Measurements from ENCODE around the gene FAM110C. TPM values are rescaled to one million over a fixed set of nuclear protein-coding genes. Genes with fewer than 3 reads are reported as not detected.
"Not testable (repeated sequence)": the region's sequence is repeated elsewhere in the genome, so short reads cannot be mapped to it uniquely, and the experiment has no call there.

Gene FAM110C
- total RNA-seq, 4 donors from 2014 or later = 0.51 to 13.2 (median 8.5) TPM

GRCh38 chr2:23283-23682 is 23.0 kb downstream of the FAM110C start:
- H3K36me3 ChIP-seq = no peaks in the 10 kb centered on the region
- H3K27ac ChIP-seq = no peak overlapping the region
- no peak for DNase-seq
- no peak for TF ChIP-seq CTCF (IDR thresholded peaks at IDR 0.05)
- no peak for TF ChIP-seq POLR2A (IDR thresholded peaks at IDR 0.05)
- no peaks in the 10 kb centered on the region for H3K9me3 ChIP-seq
- no peak overlapping the region for H3K4me3 ChIP-seq
- intact Hi-C loops (cut with DNase I; ENCODE audit: low total_unique reads) = no loop called here
- no peaks in the 10 kb centered on the region for H3K4me1 ChIP-seq
- H3K27me3 ChIP-seq = no peaks in the 10 kb centered on the region

- intact Hi-C loops (cut with DNase I; ENCODE audit: low total_unique reads); DNase-seq: not testable (repeated sequence)
These were observed 24.1 kb downstream of the FAM110C start for GRCh38 chr2:22244-22643.

GRCh38 chr2:20259-20658 is 26.0 kb downstream of the FAM110C start:
- H3K9me3 ChIP-seq; H3K4me1 ChIP-seq; DNase-seq; H3K4me3 ChIP-seq; H3K27me3 ChIP-seq; intact Hi-C loops (cut with DNase I; ENCODE audit: low total_unique reads); H3K36me3 ChIP-seq: not testable (repeated sequence)
- peak overlapping the region in 1 of 2 donors; percentile 25 for H3K27ac ChIP-seq

More at GRCh38 chr2:22244-22643, 24.1 kb downstream of the FAM110C start:
- H3K27me3 ChIP-seq, H3K4me3 ChIP-seq, H3K36me3 ChIP-seq, H3K4me1 ChIP-seq, H3K9me3 ChIP-seq, H3K27ac ChIP-seq: not testable (repeated sequence)

- Histone ChIP-seq H3K27me3 (no peaks in the 10 kb centered on the region), H3K4me3 (no peak overlapping the region), H3K9me3 (no peaks in the 10 kb centered on the region), H3K36me3 (no peaks in the 10 kb centered on the region), H3K27ac (peak overlapping the region in 1 of 2 donors; percentile 25), H3K4me1 (no peaks in the 10 kb centered on the region)
- no peak for TF ChIP-seq POLR2A (IDR thresholded peaks at IDR 0.05)
- no peak for TF ChIP-seq CTCF (IDR thresholded peaks at IDR 0.05)
- DNase-seq = no peak
- intact Hi-C loops (cut with DNase I; ENCODE audit: low total_unique reads) = no loop called here
These were observed 26.8 kb downstream of the FAM110C start for GRCh38 chr2:19505-19904.

- intact Hi-C loops (cut with DNase I; ENCODE audit: low total_unique reads) = no loop called here
- no peaks in the 10 kb centered on the region for H3K9me3 ChIP-seq
- no peak overlapping the region for H3K4me3 ChIP-seq
- no peaks in the 10 kb centered on the region for H3K36me3 ChIP-seq
- TF ChIP-seq POLR2A (IDR thresholded peaks at IDR 0.05) = no peak
- TF ChIP-seq CTCF (IDR thresholded peaks at IDR 0.05) = peak; percentile 32 to 57 (median 46)
- no peaks in the 10 kb centered on the region for H3K4me1 ChIP-seq
- DNase-seq = no peak
- H3K27me3 ChIP-seq = no peaks in the 10 kb centered on the region
- H3K27ac ChIP-seq = no peak overlapping the region
These were observed 27.7 kb downstream of the FAM110C start for GRCh38 chr2:18402-19271.

- intact Hi-C loops (cut with DNase I; ENCODE audit: low total_unique reads); DNase-seq; H3K4me3 ChIP-seq; H3K4me1 ChIP-seq; H3K36me3 ChIP-seq; H3K27me3 ChIP-seq; H3K9me3 ChIP-seq; H3K27ac ChIP-seq: not testable (repeated sequence)
These were observed 30.4 kb downstream of the FAM110C start for GRCh38 chr2:15916-16315.

Data from uterus (tissue), 4 donors.